GM12878 (cell line): ENCODE data around the gene SLC11A1. TPM values are rescaled to one million over a fixed set of nuclear protein-coding genes. Genes with fewer than 3 reads are reported as not detected.
A peak's percentile ranks its signal among the peaks of the same experiment; 100 is the strongest.

Source experiments
- BCLAF1 ChIP-seq: fragments of 450-650 bp; IDR thresholded peaks from 2 replicates; pipeline ENCODE4 v1.6.1; 2017; ENCODE audit warnings: antibody characterized with exemption, mild to moderate bottlenecking, moderate library complexity
- CHD1 ChIP-seq: IDR thresholded peaks from 2 replicates; pipeline ENCODE4 v1.6.1; 2012; ENCODE audit warnings: low read depth, low read length, improper control_type of control experiment
- HSF1 ChIP-seq: fragments of 150-350 bp; IDR thresholded peaks from 2 replicates; pipeline ENCODE4 v1.6.1; 2014; ENCODE audit warnings: mild to moderate bottlenecking, low read depth, low read length
- IKZF2 ChIP-seq, 2 experiments: fragments of 450-650 bp; IDR thresholded peaks; 2 replicates each; pipeline ENCODE4 v1.6.1; 2017; ENCODE audit warnings: mild to moderate bottlenecking in 2 of 2, moderate library complexity in 2 of 2
- MEF2A ChIP-seq: IDR thresholded peaks from 2 replicates; pipeline ENCODE4 v1.6.1; 2011; ENCODE audit warnings: low read depth, mild to moderate bottlenecking, low read length, moderate library complexity; ENCODE audit not compliant: insufficient read depth
- MTA2 ChIP-seq: fragments of 450-650 bp; IDR thresholded peaks from 2 replicates; pipeline ENCODE4 v1.6.1; 2016; ENCODE audit warnings: low read depth, mild to moderate bottlenecking, moderate library complexity
- MTA3 ChIP-seq: IDR thresholded peaks from 2 replicates; pipeline ENCODE4 v1.6.1; 2012; ENCODE audit warnings: low read length, inconsistent platforms, borderline replicate concordance
- MXI1 ChIP-seq: fragments of 150-350 bp; IDR thresholded peaks from 2 replicates; pipeline ENCODE4 v1.6.1; 2011; ENCODE audit warnings: low read depth, mild to moderate bottlenecking, inconsistent platforms, low read length, improper control_type of control experiment
- NR2C2 ChIP-seq: IDR thresholded peaks from 2 replicates; pipeline ENCODE4 v1.6.1; 2011; ENCODE audit warnings: borderline replicate concordance, low read depth; ENCODE audit not compliant: control insufficient read depth, insufficient read length
- RB1 ChIP-seq: fragments of 450-650 bp; formaldehyde crosslinking; IDR thresholded peaks from 2 replicates; pipeline ENCODE4 v1.6.1; 2017; ENCODE audit warnings: mild to moderate bottlenecking, borderline replicate concordance
- RBBP5 ChIP-seq: fragments of 200-600 bp; sonication (generic); conservative IDR thresholded peaks from 2 replicates; pipeline ENCODE4 v1.6.1; 2016
- RCOR1 ChIP-seq: conservative IDR thresholded peaks from 2 replicates; pipeline ENCODE4 v1.6.1; 2012; ENCODE audit warnings: low read depth, low read length, improper control_type of control experiment
- SKIL ChIP-seq: fragments of 450-650 bp; IDR thresholded peaks from 2 replicates; pipeline ENCODE4 v1.6.1; 2017; ENCODE audit warnings: mild to moderate bottlenecking, low read depth, inconsistent platforms; ENCODE audit not compliant: poor library complexity, severe bottlenecking
- SP1 ChIP-seq: IDR thresholded peaks from one replicate; pipeline ENCODE4 v1.6.1; 2011; ENCODE audit warnings: low read depth, low read length
- STAT1 ChIP-seq: fragments of 450-650 bp; conservative IDR thresholded peaks from 2 replicates; pipeline ENCODE4 v1.6.1; 2014; ENCODE audit warnings: antibody characterized with exemption, mild to moderate bottlenecking
- USF1 ChIP-seq: IDR thresholded peaks from 2 replicates; pipeline ENCODE4 v1.6.1; 2011; ENCODE audit warnings: borderline replicate concordance, low read depth, mild to moderate bottlenecking, moderate library complexity, mixed read lengths, low read length; ENCODE audit not compliant: insufficient read depth; ENCODE audit errors: extremely low read length
- ZNF687 ChIP-seq: fragments of 450-650 bp; IDR thresholded peaks from 2 replicates; pipeline ENCODE4 v1.6.1; 2017; ENCODE audit warnings: mild to moderate bottlenecking, moderate library complexity
- ZSCAN29 ChIP-seq: fragments of 450-650 bp; IDR thresholded peaks from 2 replicates; pipeline ENCODE4 v1.6.1; 2017; ENCODE audit warnings: mild to moderate bottlenecking, moderate library complexity
- polyA plus RNA-seq, 11 experiments: library from polyadenylated mRNA; depleted of rRNA in 4 of 11; unstranded in 6 of 11; stranded (reverse) in 5 of 11; fragments of >200 nt; fragmentation: Nextera tagmentation in 4 of 11; fragmentation: Illumina TruSeq in 1 of 11; extraction: Ambion mirVana in 4 of 11; extraction: Trizol in 1 of 11; gene quantifications; 1 replicate in 1 of 11; 2 replicates in 10 of 11; pipeline versions ENCODE4 v1.2.1 to v1.2.3, GENCODE V29; 2011 to 2016; ENCODE audit warnings: inconsistent platforms in 2 of 11, missing spikeins in 2 of 11, low read depth in 1 of 11
- total RNA-seq, 4 experiments: library from RNA; depleted of rRNA in 3 of 4; stranded (reverse); fragments of >200 nt in 3 of 4; fragmentation: Illumina TruSeq in 1 of 4; extraction: Trizol in 1 of 4; gene quantifications; 2 replicates each; pipeline versions ENCODE4 v1.2.1 to v1.2.3, GENCODE V29; 2013 to 2021

SLC11A1 gene
- total and polyA plus RNA-seq, 10 of the 15 experiments (the other 5 are each of a cell fraction or from before 2014, with no cell fraction given): 0.03 to 0.38 (median 0.12) TPM

- TF ChIP-seq SKIL (no peak), HSF1 (no peak), MEF2A (no peak), CHD1 (no peak), RCOR1 (0 out of 2 replicates have a peak, but pooled peaks have one; percentile 28), MTA3 (no peak; the same call in 1 of the 2 replicates), MTA2 (peak; percentile 48; the same call in 1 of the 2 replicates), MXI1 (no peak), ZSCAN29 (no peak), ZNF687 (no peak), RBBP5 (no peak), NR2C2 (no peak), SP1 (no peak), RB1 (peak; percentile 29; the same call in 1 of the 2 replicates), STAT1 (no peak; the same call in 1 of the 2 replicates), IKZF2 (IDR thresholded peaks at IDR 0.05) (peak; percentile 55 to 70; a peak in 3 of 4 replicates), USF1 (no peak), BCLAF1 (no peak)
Measured at GRCh38 chr2:218406209-218406948, 24.3 kb downstream of the SLC11A1 start (continued).
